ENCODE data around the gene ARPC4.
A peak's percentile ranks its signal among the peaks of the same experiment; 100 is the strongest.
"Not testable (repeated sequence)": the region's sequence is repeated elsewhere in the genome, so short reads cannot be mapped to it uniquely, and the experiment has no call there.

Gene ARPC4

DNA sequence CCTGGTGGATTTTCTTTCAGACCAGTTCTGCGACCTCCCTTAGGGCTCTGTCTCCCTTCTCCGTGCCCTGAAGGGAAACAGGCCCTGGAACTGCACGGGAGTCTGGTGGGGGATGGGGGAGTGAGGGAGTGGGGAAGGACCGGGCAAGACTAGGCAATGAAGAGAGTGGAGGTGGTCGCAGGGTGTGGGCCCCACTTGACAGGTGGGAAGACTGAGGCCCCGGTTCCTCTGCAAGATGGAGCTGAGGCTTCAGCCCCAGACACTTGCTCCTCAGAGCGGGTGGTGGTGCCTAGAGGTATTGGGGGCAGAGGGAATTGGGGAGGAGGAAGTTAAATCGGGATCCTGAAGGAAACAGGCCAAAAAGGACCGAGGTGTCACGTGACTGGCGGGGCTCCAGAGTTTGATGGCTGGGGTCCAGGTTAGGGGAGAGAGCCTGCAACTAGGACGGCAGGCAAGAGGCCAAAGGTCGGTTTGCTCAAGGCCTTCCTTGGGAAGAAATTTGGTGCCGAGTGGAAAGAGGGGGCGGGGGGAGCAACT lies 22.5 kb upstream of the ARPC4 start:
- DNase-seq (ENCODE audit: low spot score): no peak

DNA sequence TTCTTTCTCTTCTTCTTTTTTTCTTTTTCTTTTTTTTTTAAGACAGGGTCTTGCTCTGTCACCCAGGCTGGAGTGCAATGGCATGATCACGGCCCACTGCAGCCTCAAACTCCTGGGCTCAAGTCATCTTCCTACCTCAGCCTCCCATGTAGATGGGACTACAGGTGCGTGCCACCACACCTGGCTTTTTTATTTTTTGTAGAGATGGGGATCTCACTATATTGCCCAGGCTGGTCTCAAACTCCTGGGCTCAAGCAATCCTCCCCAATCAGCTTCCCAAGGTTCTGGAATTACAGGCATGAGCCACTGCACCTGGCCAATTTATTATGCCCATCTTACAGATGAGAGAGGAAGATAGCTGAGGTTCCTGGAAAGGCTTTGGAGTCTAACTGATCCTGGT lies 21.9 kb upstream of the ARPC4 start:
- DNase-seq (ENCODE audit: low spot score): not testable (repeated sequence)

DNA sequence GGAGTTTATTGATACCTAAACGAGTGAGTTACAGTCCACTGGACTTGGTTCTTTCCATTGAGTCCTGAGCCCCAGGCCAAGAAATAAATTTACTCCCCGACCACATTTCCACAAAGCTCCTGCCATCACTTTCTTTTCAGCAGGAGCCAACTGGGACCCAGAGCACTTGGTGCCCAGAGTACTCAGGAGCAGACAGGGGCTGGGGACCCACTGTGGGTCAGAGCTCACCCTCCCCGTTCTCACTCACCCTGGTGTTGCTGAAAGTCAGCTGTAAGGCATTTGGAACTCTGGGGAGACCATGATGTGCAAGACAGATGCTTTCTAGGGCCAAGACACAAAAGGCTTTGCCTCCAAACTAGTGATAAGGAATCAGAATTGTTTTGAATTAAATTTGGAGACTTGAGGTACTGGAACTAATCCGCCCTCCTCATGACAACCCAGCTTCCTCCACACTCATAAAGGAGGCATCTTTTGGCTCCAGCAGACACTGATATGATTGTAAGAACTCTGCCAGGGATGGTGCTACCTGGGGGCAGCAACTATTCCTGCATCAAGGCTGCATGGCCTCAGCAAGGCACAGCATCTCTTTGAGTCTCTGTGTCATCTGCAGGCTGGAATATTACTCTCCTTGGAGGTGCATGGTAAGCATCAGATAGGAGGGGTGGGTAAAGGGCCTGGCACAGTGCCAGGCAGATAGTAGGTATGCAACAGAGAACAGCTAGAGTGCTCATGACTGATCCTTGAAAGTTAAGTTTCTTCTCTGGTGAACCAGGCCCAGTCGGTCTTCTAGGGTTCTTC lies 15.8 kb upstream of the ARPC4 start:
- DNase-seq (ENCODE audit: low spot score): no peak

DNA sequence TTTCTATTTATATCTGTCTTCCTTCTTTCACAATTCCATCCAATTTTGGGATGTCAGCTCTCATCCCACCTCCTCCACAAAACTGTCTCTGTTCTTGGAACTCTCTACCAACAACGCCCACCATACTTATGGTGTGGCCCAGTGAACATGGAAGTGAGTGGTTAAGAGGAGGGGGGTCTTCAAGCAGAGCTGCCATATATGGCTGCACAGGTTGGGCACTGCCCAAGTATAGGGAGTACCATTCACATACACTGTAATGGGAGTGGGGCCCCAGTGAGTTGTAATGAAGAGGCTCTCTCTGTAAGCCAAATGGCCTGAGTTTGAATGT lies 15.2 kb upstream of the ARPC4 start:
- no peak for DNase-seq (ENCODE audit: low spot score)

DNA sequence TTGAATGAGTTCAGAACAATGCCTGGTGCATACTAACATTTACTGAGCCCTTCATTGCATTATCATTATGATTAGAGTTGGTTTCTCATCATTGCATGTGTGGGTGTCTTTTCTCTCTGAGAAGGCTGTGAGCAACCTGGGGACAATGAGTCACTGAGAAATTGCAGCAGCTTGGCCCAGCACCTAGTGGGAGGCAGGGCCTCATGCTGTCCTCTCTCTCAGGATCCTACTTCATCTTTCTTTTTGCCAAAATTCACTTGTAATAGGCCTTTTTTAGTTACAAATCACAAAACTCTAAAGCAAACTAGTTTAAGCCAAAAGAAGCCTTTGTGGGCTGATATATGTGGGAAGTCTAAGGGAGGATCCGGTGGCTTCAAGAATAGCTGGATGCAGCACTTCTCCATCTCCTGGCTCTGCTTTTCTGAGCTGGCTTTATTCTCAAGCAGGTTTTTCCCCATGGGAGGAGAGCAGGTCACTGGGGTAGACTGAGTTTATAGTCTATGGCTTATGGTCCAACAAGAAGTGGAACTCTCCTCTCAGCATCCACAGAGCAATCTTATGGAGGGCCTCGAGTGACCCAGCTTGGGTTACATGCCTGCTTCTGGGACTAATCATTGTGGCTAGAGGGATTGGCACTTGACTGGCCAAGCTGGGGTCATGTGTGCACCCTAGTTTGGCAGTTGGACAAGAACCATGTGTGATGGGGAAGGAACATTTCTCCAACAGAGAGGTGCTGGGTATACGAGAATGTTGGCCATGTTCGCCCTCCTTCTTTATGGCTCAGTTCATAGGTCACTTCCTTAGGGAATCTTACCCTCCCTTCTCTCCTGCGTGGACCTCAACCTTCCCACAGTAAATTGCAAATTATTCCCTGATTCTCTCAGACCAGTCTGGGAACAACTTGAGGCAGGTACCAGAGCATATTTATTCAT lies 14.5 kb upstream of the ARPC4 start:
- no peak for DNase-seq (ENCODE audit: low spot score)

DNA sequence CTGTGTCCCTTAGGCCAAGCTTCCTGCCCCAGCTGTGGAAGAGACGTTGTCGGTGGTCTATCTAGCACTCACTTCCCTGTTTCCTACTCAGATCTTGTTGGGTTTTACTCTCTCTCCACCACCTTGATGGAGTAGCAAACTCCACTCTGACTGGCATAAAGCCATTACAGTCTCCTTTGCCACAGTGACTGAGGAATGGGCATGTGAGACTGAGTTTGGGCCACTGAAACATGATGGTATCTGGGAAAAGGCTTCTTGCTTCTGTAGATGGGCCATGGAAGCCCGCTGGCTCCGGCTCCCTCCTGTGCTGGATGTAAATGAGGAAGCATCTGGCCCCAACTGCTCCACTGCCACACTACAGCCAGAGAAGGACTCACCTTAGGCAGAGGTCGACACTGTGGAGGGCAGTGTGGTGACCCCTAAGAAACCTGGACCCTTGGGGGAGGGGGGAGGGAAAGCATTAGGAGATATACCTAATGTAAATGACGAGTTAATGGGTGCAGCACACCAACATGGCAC lies 13.7 kb upstream of the ARPC4 start:
- no peak for DNase-seq (ENCODE audit: low spot score)

DNA sequence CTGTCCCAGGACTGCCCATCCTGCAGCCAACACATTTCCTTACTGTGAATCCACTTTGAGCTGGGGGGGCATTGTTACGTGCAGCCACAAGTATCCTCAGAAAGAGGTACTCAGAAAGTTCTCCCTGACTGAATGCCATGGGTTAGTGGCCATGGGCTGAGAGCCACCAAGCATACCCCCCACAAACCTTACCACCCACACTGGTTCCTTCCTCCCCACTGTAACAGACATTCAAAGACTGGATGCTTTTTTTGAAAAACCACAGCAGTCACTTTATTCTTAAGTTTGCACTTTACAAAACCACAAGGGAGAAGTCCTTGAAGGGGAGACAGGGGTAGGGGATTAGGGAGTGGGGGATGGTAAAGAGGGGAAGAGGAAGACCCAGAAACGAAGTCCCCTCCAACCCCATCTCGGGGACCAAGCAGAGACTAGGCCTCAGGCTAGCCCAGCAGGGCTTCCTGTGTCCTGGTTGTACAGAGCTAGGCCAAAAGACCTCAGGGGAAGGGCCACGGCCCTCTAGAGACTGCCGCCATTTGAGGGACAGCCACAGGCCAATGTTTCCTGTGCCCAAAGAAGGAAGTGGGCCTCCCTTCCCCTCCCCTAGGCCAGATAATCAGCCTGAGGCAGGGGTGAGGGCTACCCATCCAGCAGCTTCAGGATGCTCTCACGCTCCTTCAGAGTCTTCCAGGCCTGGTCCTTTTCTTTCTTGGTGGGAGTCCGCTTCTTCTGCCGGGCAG lies 13.0 kb upstream of the ARPC4 start:
- no peak for DNase-seq (ENCODE audit: low spot score)

DNA sequence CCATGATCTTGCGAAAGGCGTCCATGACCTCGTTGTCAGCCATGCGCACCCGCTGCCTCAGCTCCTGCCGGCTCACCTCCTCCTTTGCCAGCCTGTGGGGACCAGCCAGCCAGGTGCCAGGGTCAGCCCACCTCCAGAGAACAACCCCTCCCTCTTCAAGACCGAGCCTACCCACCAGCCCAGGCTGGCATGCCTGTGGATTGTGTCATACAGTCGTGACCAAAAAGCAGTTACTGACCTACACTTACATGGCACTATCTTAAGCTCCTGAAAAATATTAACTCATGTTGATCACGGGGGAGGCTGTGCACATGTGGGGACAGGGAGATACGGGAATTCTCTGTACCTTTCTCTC lies 12.4 kb upstream of the ARPC4 start:
- no peak for DNase-seq (ENCODE audit: low spot score)

DNA sequence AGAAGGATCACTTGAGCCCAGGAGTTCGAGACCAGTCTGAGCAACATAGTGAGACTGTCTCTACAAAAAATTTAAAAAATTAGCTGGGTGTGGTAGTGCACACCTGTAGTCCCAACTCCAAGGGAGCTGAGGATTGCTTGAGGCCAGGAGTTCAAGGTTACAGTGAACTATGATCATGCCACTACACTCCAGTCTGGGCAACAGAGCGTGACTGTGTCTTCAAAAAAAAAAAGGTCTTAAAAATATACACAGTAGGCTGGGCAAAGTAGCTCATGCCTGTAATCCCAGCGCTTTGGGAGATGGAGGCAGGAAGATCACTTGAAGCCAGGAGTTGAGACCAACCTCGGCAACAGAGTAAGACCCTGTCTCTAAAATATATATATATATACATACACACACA lies 12.0 kb upstream of the ARPC4 start:
- no peak for DNase-seq (ENCODE audit: low spot score)

DNA sequence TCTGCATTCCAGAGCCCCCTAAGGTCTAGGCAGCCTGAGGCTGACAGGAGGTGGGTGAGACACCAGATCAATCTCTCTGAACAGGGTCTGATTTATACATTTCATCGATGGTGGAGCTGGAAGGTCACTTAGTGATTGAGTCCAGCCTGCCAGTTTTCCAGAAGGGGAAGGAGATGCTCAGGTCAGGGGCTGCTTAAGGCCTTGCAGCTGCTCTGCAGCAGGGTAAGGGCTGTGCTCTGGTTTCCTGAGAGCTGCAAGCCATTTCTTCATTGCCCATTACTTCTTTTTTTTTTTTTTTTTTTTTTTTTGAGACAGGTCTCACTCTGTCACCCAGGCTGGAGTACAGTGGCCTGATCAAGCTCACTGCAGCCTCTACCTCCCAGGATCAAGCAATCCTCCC lies 11.3 kb upstream of the ARPC4 start:
- no peak for DNase-seq (ENCODE audit: low spot score)

DNA sequence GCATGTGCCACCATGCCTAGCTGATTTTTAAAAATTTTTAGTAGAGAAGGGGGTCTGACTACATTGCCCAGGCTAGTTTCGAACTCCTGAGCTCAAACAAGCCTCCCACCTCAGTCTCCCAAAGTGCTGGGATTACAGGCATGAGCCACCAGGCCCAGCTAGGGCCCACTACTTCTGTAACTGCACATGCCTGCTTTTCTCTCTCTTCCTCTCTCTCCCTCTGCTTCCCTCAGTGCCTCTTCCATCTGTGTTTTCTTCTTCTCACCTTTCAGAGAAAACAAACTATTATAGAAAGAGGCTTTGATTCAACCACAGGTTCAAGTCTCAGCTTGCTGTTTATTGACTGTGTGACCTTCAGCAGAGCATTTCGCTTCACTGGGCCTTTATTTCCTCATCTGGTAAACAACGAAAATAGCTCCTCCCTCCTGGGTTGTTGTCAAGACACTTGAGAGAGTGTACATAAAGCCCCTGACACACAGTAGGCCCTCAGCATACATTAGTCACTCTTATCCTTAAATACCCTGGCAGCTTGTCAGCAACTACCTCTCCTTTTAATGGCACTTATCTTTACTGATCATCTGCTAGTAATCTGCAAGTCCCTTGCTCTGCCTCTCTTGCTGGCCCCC lies 10.8 kb upstream of the ARPC4 start:
- no peak for DNase-seq (ENCODE audit: low spot score)

DNA sequence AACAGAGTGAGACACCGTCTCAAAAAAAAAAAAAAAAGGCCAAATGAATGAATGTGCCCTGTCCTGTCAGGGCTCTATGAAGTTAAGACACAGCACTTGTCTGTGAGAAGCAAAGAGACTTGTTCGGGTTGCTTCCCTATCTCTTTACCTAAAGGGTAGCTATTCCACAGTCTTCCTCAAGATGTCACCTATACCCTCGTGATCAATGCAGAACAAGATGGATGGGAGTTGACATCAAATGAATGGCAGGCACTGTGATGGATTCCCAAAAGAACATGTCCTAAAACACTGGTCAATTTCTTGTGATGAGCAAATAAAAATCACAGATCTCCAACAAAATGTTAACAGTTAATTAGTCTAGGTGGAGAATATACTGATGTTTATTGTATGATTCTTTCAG lies 10.1 kb upstream of the ARPC4 start:
- DNase-seq (ENCODE audit: low spot score): peak; percentile 39

DNA sequence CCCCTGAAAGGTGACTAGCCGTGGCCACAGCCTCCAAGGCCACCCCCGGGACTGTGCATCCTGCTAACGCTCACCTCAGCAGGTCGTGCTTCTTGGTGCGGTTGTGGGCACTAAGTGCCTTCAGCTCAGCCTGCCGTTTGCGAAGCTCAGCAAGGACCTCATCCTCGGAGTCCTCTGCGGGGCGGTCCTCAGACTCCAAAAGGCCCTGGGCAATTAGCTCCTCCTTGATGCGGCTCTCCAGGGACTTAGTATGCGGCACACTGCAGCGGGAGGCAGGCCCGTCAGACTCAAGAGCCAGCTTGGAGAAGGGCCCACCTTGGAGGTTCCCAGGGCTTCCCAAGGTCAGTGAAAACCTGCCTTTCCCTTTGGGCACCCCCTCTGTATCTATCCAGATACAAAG lies 8.9 kb upstream of the ARPC4 start:
- DNase-seq (ENCODE audit: low spot score): no peak

DNA sequence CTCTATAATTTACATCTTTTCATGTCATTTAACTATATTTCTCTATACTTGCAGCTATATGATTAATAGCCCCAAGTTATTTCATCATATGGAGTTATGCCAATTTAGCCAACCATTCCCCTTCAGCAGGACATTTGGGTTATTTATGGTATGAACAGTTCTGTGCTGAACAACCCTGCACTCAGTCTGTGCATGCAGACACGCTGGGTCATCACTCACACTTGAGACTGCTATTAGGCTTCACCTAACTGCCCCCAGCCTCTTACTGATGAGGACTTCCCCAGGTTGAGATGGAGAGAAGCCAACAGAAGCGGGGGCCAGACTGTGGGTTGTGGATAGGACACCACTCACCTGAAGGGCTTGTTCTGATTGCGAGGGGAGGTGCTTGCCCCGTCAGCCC lies 7.9 kb upstream of the ARPC4 start:
- no peak for DNase-seq (ENCODE audit: low spot score)

DNA sequence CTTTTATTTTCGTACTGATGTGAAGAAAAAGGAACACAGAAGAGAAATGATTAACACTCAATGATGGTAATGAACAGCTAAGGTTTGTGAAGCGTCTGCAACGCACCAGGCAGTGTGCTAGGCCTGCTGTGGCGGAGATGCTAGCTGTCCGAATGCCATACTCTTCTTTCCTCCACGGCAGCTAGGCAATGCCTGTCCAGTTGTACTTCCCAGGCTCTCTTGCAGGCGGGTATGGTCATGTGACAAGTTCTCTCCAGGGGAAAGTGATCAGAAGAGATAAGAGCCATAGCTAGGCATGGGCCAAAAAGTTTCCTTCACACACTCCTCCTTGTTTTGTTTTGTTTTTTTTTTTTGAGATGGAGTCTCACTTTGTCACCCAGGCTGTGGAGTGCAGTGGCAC lies 7.3 kb upstream of the ARPC4 start:
- DNase-seq (ENCODE audit: low spot score): no peak

DNA sequence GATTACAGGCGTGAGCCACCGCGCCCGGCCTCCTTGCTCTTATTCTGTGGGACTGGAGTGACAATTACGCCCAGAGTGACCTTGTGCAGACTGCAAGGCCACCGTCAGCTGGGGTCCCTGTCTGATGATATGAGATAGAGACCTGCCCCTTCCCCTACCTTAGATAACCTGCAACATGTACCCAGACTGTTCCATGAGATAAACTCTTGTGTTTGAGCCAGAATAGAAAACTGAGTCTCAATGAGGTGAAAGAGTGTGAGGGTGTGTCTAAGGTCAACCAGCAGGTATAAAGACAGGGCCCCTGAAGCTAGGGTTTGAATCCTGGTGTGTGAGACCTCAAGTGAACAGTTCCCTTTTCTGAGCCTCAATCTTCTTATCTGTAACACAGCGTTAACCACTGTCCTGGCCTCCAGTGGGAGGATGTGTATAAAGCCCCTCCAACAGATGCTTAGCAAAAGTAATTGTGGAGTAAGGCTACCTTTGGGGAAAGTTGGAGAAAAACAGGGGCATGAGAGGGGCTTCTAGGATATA lies 6.6 kb upstream of the ARPC4 start:
- DNase-seq (ENCODE audit: low spot score): no peak

DNA sequence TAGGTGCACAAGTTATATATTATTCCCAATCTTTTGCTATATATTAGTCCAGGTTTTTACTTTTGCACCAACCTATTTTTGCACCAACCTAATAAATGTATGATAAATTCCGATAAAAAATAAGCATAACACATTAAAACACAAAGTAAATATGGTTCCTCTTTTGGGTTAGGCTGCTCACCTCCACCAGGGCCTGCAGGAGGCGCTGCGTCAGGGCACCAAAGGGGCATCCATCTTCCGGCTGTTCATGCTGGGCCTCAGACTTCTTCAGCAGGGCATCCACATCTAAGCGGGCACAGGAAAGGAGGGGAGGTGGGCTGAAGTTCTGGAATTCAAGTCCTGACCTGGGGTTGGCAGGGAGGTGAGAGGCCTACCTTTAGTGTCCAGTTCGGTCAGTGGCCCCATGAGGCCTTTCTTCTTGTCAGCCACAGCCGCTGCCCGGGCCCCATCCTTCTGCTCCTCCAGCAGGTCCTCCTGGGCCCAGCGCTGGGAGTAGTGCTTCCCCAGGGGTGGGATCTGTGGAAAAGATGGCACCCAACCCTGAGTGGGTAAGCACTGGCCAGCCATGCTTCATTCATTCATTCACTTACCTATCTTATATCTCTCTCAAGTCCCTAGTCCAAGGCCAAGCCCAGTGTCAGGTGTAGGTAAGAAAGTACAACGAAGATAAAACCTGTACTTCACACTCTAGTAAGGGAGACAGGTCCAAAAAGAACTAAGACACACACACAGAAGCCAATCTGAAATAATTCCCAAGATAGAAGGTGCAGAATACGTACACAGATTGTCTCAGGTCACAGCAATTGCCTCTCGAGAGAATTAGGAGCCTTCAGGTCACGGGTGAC lies 5.8 kb upstream of the ARPC4 start:
- no peak for DNase-seq (ENCODE audit: low spot score)

DNA sequence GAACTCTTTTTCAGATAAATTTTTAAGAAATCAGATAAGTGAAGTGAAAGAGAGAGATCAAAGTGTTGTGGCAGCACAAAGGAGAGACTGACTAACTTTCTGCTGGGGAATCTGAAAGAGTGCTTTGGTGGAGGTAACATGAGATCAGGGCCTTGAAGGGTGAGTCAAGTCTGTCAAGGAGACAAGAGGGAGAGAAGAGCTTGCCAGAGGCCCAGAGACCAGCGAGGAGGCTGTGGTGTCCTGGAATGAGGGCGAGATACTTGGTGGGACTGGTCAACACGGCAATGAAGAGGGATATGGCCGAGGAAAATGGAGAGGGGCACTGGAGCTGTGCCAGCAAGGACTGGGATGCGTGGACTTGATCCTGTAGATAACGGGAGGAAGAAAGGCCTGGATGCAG lies 5.2 kb upstream of the ARPC4 start:
- no peak for DNase-seq (ENCODE audit: low spot score)

DNA sequence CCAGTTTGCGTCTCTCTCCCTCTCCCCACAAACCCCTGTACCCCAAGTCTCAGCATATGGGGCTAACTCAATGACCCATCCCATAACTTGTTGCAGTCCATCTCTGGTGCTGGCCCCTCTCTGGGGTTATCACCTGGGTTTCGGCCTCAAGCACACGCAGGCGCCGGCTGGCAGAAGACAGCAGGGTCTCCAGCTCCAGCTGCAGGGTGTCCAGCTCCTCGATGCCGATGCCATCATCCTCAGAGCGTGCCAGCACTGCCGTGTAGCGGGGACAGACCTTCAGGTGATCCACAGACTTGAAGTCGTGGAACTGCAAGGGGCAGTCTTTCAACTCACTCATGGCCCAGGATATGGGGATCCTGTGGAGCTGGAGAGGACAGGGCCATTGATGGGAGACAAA lies 1.8 kb upstream of the ARPC4 start:
- no peak for DNase-seq (ENCODE audit: low spot score)

DNA sequence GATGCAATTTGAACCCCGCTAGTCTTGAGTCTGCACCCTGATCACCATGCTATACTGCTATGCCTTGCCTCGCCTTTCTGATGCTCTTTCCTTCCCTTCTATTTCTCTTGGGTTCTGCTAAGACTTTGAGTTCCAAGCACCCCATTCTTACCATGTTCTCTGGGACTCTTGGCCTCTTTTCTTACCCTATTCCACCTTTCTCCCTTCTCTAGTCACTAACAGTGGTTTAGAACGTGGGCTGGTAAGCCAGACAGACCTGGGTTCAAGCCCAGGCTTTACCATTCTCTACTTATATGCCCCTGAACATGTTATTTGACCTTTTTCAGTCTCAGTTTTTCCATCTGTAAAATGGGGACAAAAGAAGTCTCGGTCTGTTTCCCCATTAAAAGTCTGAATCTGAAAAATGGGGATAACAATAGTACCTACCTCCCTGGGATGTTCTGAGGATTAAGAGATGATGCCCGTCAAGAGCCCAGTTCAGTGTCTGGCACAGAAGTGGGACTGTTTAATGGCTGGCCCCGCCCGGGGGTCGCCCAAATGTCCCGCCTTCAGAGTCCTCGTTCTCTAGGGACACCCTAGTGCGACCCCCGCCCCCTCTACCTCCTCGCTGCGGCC lies 985 bp upstream of the ARPC4 start:
- no peak for DNase-seq (ENCODE audit: low spot score)
